ENCODE results near the gene RHOXF2.
"Not testable (repeated sequence)": the region's sequence is repeated elsewhere in the genome, so short reads cannot be mapped to it uniquely, and the experiment has no call there.

RHOXF2 gene

GRCh38 chrX:120196626-120197283 is 38.3 kb downstream of the RHOXF2 start:
- not testable (repeated sequence) for H3K36me3 ChIP-seq (ENCODE audit: control insufficient read depth, insufficient read depth, low read length); H3K27me3 ChIP-seq (ENCODE audit: control insufficient read depth, insufficient read depth, low read length, poor library complexity, severe bottlenecking); H3K9me3 ChIP-seq (ENCODE audit: control insufficient read depth, low read length); H3K4me3 ChIP-seq (ENCODE audit: insufficient read depth, low read depth, low read length); H3K4me1 ChIP-seq (ENCODE audit: control insufficient read depth, insufficient read depth, low read length); H3K27ac ChIP-seq (ENCODE audit: insufficient read depth, low read depth, low read length, poor library complexity, severe bottlenecking)
- WGBS, 2 experiments, result no CpG with 5 or more reads among the region's 8 CpGs

GRCh38 chrX:120200851-120201250 is 42.4 kb downstream of the RHOXF2 start:
- H3K27ac ChIP-seq (ENCODE audit: insufficient read depth, low read depth, low read length, poor library complexity, severe bottlenecking), result no peak overlapping the region
- no peaks in the 10 kb centered on the region for H3K9me3 ChIP-seq (ENCODE audit: control insufficient read depth, low read length)
- no peaks in the 10 kb centered on the region for H3K4me1 ChIP-seq (ENCODE audit: control insufficient read depth, insufficient read depth, low read length)
- H3K36me3 ChIP-seq (ENCODE audit: control insufficient read depth, insufficient read depth, low read length), result no peaks in the 10 kb centered on the region
- H3K27me3 ChIP-seq (ENCODE audit: control insufficient read depth, insufficient read depth, low read length, poor library complexity, severe bottlenecking), result no peaks in the 10 kb centered on the region
- no peak overlapping the region for H3K4me3 ChIP-seq (ENCODE audit: insufficient read depth, low read depth, low read length)
- 89 to 92% methylated on average over 11 of the region's 11 CpGs for WGBS, 2 experiments

- H3K27me3 ChIP-seq (ENCODE audit: control insufficient read depth, insufficient read depth, low read length, poor library complexity, severe bottlenecking), result no peaks in the 10 kb centered on the region
- H3K9me3 ChIP-seq (ENCODE audit: control insufficient read depth, low read length), result no peaks in the 10 kb centered on the region
- H3K4me1 ChIP-seq (ENCODE audit: control insufficient read depth, insufficient read depth, low read length), result no peaks in the 10 kb centered on the region
- no peaks in the 10 kb centered on the region for H3K36me3 ChIP-seq (ENCODE audit: control insufficient read depth, insufficient read depth, low read length)
- H3K27ac ChIP-seq (ENCODE audit: insufficient read depth, low read depth, low read length, poor library complexity, severe bottlenecking), result no peak overlapping the region
- WGBS, 2 experiments, result 94 to 95% methylated on average over 11 to 12 of the region's 12 CpGs
- no peak overlapping the region for H3K4me3 ChIP-seq (ENCODE audit: insufficient read depth, low read depth, low read length)
Observed at GRCh38 chrX:120205816-120206753, 47.7 kb downstream of the RHOXF2 start.

GRCh38 chrX:120207009-120207605 is 48.7 kb downstream of the RHOXF2 start:
- H3K27ac ChIP-seq (ENCODE audit: insufficient read depth, low read depth, low read length, poor library complexity, severe bottlenecking), result no peak overlapping the region
- H3K4me3 ChIP-seq (ENCODE audit: insufficient read depth, low read depth, low read length), result no peak overlapping the region
- H3K27me3 ChIP-seq (ENCODE audit: control insufficient read depth, insufficient read depth, low read length, poor library complexity, severe bottlenecking), result no peaks in the 10 kb centered on the region
- WGBS, 2 experiments, result 94 to 96% methylated on average over 8 of the region's 8 CpGs
- no peaks in the 10 kb centered on the region for H3K4me1 ChIP-seq (ENCODE audit: control insufficient read depth, insufficient read depth, low read length)
- H3K9me3 ChIP-seq (ENCODE audit: control insufficient read depth, low read length), result no peaks in the 10 kb centered on the region
- H3K36me3 ChIP-seq (ENCODE audit: control insufficient read depth, insufficient read depth, low read length), result no peaks in the 10 kb centered on the region

- 32 to 39% methylated on average over 6 to 7 of the region's 8 CpGs for WGBS, 2 experiments
- Histone ChIP-seq H3K4me3 (ENCODE audit: insufficient read depth, low read depth, low read length) (no peak overlapping the region), H3K4me1 (ENCODE audit: control insufficient read depth, insufficient read depth, low read length) (no peaks in the 10 kb centered on the region), H3K27me3 (ENCODE audit: control insufficient read depth, insufficient read depth, low read length, poor library complexity, severe bottlenecking) (no peaks in the 10 kb centered on the region), H3K27ac (ENCODE audit: insufficient read depth, low read depth, low read length, poor library complexity, severe bottlenecking) (no peak overlapping the region), H3K36me3 (ENCODE audit: control insufficient read depth, insufficient read depth, low read length) (no peaks in the 10 kb centered on the region), H3K9me3 (ENCODE audit: control insufficient read depth, low read length) (no peaks in the 10 kb centered on the region)
Observed at GRCh38 chrX:120213438-120214265, 55.2 kb downstream of the RHOXF2 start.
